Coronary artery (tissue), 2 donors: Measurements from ENCODE around the gene FDXR.

ENCODE experiments used
- DNase-seq: peaks from one replicate; pipeline ENCODE4 v3.0.0-alpha.2; 2017; ENCODE audit warnings: low spot score
- H3K27ac ChIP-seq, 2 donors: fragments of 200-600 bp; sonication (generic); one replicate each; pipeline ENCODE4 v1.5.1; 2016 to 2019
- H3K4me3 ChIP-seq: fragments of 200-600 bp; sonication (generic); 2 replicates; pipeline ENCODE4 v1.5.1; 2016; ENCODE audit warnings: mild to moderate bottlenecking, moderate library complexity
- TF ChIP-seq, protein P1 (sequence below): fragments of 200-600 bp; sonication (generic); IDR thresholded peaks from one replicate; pipeline ENCODE4 v1.5.1; 2019; ENCODE audit warnings: antibody characterized with exemption

The FDXR gene, protein sequence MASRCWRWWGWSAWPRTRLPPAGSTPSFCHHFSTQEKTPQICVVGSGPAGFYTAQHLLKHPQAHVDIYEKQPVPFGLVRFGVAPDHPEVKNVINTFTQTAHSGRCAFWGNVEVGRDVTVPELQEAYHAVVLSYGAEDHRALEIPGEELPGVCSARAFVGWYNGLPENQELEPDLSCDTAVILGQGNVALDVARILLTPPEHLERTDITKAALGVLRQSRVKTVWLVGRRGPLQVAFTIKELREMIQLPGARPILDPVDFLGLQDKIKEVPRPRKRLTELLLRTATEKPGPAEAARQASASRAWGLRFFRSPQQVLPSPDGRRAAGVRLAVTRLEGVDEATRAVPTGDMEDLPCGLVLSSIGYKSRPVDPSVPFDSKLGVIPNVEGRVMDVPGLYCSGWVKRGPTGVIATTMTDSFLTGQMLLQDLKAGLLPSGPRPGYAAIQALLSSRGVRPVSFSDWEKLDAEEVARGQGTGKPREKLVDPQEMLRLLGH

DNA sequence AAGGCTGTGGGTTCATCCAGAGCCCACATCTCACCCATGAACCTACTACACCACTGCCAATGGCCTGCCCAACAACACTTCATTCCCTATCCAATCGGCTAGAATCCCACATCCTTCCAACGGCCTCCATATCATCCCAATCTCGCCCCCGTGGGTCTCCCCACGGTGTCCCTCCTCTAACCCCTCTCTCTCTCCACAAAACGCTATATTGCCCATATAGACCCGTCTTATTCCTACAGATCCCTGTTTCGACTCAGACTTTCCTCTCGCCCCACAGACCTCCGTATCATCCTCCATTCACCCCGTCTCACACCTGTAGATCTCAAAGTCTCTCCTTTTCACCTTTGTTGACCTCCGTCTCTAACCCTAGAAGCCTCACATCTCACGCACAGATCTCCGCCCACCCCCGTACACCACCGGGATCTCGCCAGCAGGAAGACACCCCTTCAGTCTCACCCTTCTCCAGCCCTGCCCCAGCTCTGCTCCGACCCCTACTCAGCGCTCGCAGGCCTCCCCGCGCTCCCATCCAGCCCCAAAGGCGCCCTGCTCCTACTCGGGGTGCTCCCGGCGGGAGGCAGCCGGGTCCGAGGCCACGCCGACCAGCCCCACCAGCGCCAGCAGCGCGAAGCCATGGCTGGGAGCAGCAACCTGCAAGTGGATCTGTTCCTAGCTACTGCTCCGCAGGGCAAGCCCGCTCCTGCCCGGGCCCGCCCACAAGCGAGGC lies at the start of gene FDXR:
TSS of gene FDXR (minus strand) at position 682 of the 724 bp plus-strand sequence. CDS start at position 632, 50 bp downstream.
- DNase-seq: no peak
- H3K27ac ChIP-seq: peak within 1 kb of the TSS; percentile 86 to 91
- TF ChIP-seq, protein P1, sequence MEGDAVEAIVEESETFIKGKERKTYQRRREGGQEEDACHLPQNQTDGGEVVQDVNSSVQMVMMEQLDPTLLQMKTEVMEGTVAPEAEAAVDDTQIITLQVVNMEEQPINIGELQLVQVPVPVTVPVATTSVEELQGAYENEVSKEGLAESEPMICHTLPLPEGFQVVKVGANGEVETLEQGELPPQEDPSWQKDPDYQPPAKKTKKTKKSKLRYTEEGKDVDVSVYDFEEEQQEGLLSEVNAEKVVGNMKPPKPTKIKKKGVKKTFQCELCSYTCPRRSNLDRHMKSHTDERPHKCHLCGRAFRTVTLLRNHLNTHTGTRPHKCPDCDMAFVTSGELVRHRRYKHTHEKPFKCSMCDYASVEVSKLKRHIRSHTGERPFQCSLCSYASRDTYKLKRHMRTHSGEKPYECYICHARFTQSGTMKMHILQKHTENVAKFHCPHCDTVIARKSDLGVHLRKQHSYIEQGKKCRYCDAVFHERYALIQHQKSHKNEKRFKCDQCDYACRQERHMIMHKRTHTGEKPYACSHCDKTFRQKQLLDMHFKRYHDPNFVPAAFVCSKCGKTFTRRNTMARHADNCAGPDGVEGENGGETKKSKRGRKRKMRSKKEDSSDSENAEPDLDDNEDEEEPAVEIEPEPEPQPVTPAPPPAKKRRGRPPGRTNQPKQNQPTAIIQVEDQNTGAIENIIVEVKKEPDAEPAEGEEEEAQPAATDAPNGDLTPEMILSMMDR: no peak
- H3K4me3 ChIP-seq: peak within 1 kb of the TSS; percentile 95

DNA sequence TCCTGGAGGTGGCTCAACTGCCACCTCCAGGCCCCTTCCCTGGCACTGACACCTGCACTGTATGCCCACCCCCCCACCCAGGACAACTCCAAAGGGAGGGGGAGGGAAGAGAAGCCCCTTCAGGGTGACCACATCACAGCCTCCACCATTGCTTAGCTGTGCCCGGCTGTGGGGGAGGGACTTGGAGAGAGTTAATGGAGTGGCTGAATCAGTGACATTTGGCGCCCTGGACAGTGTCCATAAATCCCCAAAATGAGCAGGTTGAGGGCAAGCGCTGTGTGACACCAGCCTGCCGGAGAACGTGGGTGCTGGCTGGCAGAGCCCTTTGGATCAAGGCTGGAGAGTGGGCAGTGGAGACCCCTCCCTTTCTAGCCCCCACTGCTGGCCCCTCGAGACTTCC lies 49.4 kb upstream of the FDXR start:
- DNase-seq: no peak
- H3K27ac ChIP-seq: no peak overlapping the region
- TF ChIP-seq, protein P1: no peak
- H3K4me3 ChIP-seq: no peak overlapping the region

DNA sequence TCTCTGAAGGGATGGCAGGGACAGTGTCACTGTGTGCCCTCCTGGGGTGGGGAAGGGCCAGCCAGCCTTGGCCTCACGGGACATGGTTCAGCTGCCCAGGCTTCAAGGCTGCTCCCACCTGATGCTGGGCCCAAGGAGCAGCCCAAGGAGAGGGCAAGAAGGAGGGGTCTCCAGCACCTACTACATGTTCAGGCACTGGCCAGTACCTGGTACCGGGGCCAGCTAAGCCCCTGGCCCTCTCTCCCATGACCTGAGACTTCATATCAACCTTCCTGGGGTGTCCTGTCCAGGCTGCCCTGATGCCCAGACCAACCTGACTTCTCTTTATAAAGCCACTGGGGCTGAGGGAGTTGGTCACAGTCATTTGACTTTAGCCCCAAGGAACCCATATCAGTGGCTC lies 49.0 kb upstream of the FDXR start:
- Histone ChIP-seq H3K27ac (no peak overlapping the region), H3K4me3 (no peak overlapping the region)
- TF ChIP-seq, protein P1: no peak
- no peak for DNase-seq

DNA sequence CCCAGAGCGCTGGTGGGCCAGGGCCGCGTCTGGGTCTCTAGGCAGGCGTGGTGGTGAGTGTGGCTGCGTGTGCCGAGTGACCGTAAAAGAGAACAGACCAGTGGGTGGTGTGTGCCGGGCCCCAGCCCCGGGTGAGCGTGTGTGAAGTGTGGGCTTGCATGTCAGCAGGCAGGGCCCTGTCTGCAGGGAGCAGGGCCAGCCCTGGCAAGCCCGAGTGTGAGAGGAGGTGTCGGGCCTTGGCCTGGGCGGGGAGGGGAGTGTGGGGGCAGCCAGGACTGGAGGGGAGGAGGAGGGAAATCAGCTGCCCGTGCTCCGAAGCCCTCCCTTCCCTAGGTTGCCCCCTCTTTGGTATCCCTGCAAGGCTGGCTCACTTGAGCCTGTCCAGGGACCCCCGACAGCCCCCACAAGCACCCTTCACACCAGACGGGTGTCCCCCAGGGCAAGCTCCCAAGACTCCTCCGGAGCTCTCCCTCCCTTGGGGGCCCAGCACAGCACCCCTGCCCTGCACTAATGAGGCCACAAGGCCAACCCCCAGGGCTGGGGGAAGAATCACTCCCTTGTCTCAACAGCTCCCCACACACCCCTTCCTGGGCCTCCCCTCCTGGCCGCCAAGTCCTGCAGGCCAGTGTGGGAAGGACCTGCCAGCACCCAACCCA lies 48.4 kb upstream of the FDXR start:
- TF ChIP-seq, protein P1: no peak

DNA sequence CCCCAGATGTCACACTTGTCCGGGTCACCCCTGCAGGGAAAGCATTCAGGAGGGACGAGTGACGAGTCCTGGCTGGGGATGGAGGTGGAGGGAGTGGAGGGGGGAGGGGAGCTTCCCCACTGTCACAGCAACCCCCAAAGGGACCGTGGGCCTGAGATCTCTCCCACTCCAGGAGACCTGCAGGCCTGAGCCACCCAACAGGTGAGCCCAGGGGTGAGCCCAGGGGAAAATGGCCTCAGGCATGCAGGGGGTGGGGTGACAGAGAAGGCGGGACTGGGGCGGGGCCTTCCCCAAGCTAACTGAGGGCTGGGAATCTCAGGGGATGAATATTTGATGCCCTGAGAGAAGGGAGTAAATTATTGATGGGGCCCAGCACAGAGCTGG lies 47.8 kb upstream of the FDXR start:
- no peak overlapping the region for H3K4me3 ChIP-seq
- no peak for DNase-seq
- H3K27ac ChIP-seq: no peak overlapping the region
- TF ChIP-seq, protein P1: no peak

More for the DNA sequence above, 48.4 kb upstream of the FDXR start:
- H3K4me3 ChIP-seq: no peak overlapping the region
- no peak overlapping the region for H3K27ac ChIP-seq
- DNase-seq: no peak

DNA sequence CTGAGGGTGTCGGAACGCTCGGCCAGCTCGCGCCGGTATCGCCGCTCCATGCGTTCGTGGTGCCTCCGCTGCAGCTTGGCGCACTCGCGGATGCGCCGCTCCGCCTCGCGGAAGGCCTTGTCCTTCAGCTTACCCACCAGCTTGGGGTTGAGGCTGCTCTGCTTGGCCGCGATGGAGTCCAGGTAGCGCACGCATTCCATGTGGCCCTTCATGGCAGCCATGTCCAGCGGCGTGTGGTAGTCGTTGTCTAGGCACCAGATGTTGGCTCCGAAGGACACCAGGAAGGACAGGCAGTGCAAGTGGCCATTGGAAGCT lies 47.5 kb upstream of the FDXR start:
- H3K4me3 ChIP-seq: no peak overlapping the region
- TF ChIP-seq, protein P1: no peak
- no peak for DNase-seq
- no peak overlapping the region for H3K27ac ChIP-seq
